Hepatocyte (in vitro differentiated cells): ENCODE measurements around the gene TPM4.

Experiments used
- CTCF ChIP-seq: fragments of 200-600 bp; sonication (generic); IDR thresholded peaks from 2 replicates; pipeline ENCODE4 v1.5.1; 2016; ENCODE audit warnings: antibody characterized with exemption, mild to moderate bottlenecking; ENCODE audit not compliant: poor library complexity
- EZH2 ChIP-seq: fragments of 200-600 bp; sonication (generic); IDR thresholded peaks from 2 replicates; pipeline ENCODE4 v1.6.1; 2016; ENCODE audit warnings: antibody characterized with exemption, mild to moderate bottlenecking, borderline replicate concordance
- EZH2phosphoT487 ChIP-seq: fragments of 200-600 bp; sonication (generic); IDR thresholded peaks from one replicate; pipeline ENCODE4 v1.6.1; 2018; ENCODE audit warnings: antibody characterized with exemption, mild to moderate bottlenecking, low read depth, moderate library complexity; ENCODE audit not compliant: unreplicated experiment, severe bottlenecking

- TF ChIP-seq CTCF (no peak), EZH2 (no peak), EZH2phosphoT487 (no peak)
Observed at GRCh38 chr19:16124953-16125352, 48.7 kb downstream of the TPM4 start.
